Esophagus muscularis mucosa (tissue), 4 donors: ENCODE results near the gene TMEM128. TPM values are rescaled to one million over a fixed set of nuclear protein-coding genes. Genes with fewer than 3 reads are reported as not detected.
"Not testable (repeated sequence)": the region's sequence is repeated elsewhere in the genome, so short reads cannot be mapped to it uniquely, and the experiment has no call there.

Source experiments
- DNase-seq: peaks from one replicate; pipeline ENCODE4 v3.0.0-alpha.2; 2017; ENCODE audit errors: extremely low spot score
- H3K27ac ChIP-seq, 4 donors: fragments of 200-600 bp; sonication (generic); replicated peaks in 1 of 4; 1 replicate in 3 of 4; 2 replicates in 1 of 4; pipeline ENCODE4 v1.5.1; 2016 to 2019; ENCODE audit warnings: mild to moderate bottlenecking in 1 of 4
- H3K27me3 ChIP-seq, 4 donors: fragments of 200-600 bp; sonication (generic); one replicate each; pipeline versions ENCODE4 v1.5.1 to v1.6.0; 2016 to 2019
- H3K36me3 ChIP-seq, 4 donors: fragments of 200-600 bp; sonication (generic); one replicate each; pipeline ENCODE4 v1.5.1; 2016 to 2019
- H3K4me1 ChIP-seq, 4 donors: fragments of 200-600 bp; sonication (generic); one replicate each; pipeline ENCODE4 v1.5.1; 2016 to 2019
- H3K4me3 ChIP-seq, 4 donors: fragments of 200-600 bp; sonication (generic); 1 replicate in 2 of 4; 2 replicates in 2 of 4; pipeline ENCODE4 v1.5.1; 2016 to 2019; ENCODE audit warnings: mild to moderate bottlenecking in 4 of 4, moderate library complexity in 1 of 4
- H3K9me3 ChIP-seq, 4 donors: fragments of 200-600 bp; sonication (generic); 1 replicate in 3 of 4; 2 replicates in 1 of 4; pipeline ENCODE4 v1.5.1; 2016 to 2019
- CTCF ChIP-seq, 3 experiments: fragments of 200-600 bp in 2 of 3; fragments of 450-650 bp in 1 of 3; sonication (generic) in 2 of 3; IDR thresholded peaks; one replicate each; pipeline ENCODE4 v1.5.1; 2017 to 2019; ENCODE audit warnings: antibody characterized with exemption in 3 of 3, mild to moderate bottlenecking in 2 of 3, moderate library complexity in 1 of 3
- EP300 ChIP-seq: sonication (generic); formaldehyde crosslinking; IDR thresholded peaks from one replicate; pipeline ENCODE4 v1.6.1; 2017; ENCODE audit warnings: antibody characterized with exemption
- POLR2A ChIP-seq: fragments of 450-650 bp; IDR thresholded peaks from one replicate; pipeline ENCODE4 v1.6.1; 2017; ENCODE audit warnings: antibody characterized with exemption, moderate library complexity, mild to moderate bottlenecking, low read depth
- POLR2AphosphoS5 ChIP-seq, 2 donors: sonication (generic); formaldehyde crosslinking; IDR thresholded peaks; one replicate each; pipeline ENCODE4 v1.6.1; 2017; ENCODE audit warnings: antibody characterized with exemption in 2 of 2
- WGBS: methylation state at CpG from one replicate; pipeline ENCODE4 v1.1.5; 2018; 5-methylcytosine and 5-hydroxymethylcytosine counted together
- intact Hi-C: fragments of 100-400 bp; cut with DNase I; formaldehyde crosslinking; loops from one replicate; pipeline ENCODE4 v1.15.1; 2023
- total RNA-seq, 4 donors: library from RNA; depleted of rRNA; stranded (reverse); fragments of >200 nt; gene quantifications; one replicate each; pipeline versions ENCODE4 v1.1.0 to v1.2.1, GENCODE V29; 2016

The TMEM128 gene
- total RNA-seq, 4 donors from 2014 or later: 10.7 to 15.4 (median 14.4) TPM

GRCh38 chr4:4249866-4250265 lies 1.8 kb upstream of the TMEM128 start:
- WGBS: 85% methylated on average over 8 of the region's 8 CpGs
- intact Hi-C loops: loop anchor here (5.0 kb wide), 1 partner anchor 37 kb away; no protein-coding TSS in a partner anchor
- no peak for DNase-seq
- Histone ChIP-seq H3K4me3 (no peak overlapping the region), H3K36me3 (peaks cover 2 to 11% (median 6%) of the 10 kb centered on the region in 4 donors), H3K27ac (no peak overlapping the region), H3K9me3 (no peaks in the 10 kb centered on the region), H3K4me1 (peaks cover 19 to 35% (median 23%) of the 10 kb centered on the region in 4 donors), H3K27me3 (peaks cover 0 to 4% (median 0%) of the 10 kb centered on the region in 4 donors)
- TF ChIP-seq EP300: no peak
- TF ChIP-seq POLR2A: no peak
- TF ChIP-seq CTCF (IDR thresholded peaks at IDR 0.05): no peak
- TF ChIP-seq POLR2AphosphoS5 (IDR thresholded peaks at IDR 0.05): no peak

- H3K9me3 ChIP-seq, H3K27me3 ChIP-seq, DNase-seq, intact Hi-C loops: not testable (repeated sequence)
- 92% methylated on average over 15 of the region's 15 CpGs for WGBS
- peaks cover 19 to 38% (median 23%) of the 10 kb centered on the region in 4 donors for H3K4me1 ChIP-seq
- H3K27ac ChIP-seq: peak overlapping the region in 3 of 4 donors; percentile 89 to 96 (median 94)
- peak overlapping the region in 1 of 4 donors; percentile 88 for H3K4me3 ChIP-seq
- H3K36me3 ChIP-seq: peaks cover 6 to 17% (median 11%) of the 10 kb centered on the region in 4 donors
Measured at GRCh38 chr4:4249342-4249741, 1.3 kb upstream of the TMEM128 start.

- no peak for DNase-seq
- Histone ChIP-seq H3K27me3 (no peaks in the 10 kb centered on the region), H3K4me3 (peak overlapping the region; percentile 77 to 93 (median 88)), H3K4me1 (peaks cover 19 to 38% (median 23%) of the 10 kb centered on the region in 4 donors), H3K36me3 (peaks cover 9 to 22% (median 16%) of the 10 kb centered on the region in 4 donors), H3K27ac (peak overlapping the region; percentile 89 to 96 (median 92)), H3K9me3 (no peaks in the 10 kb centered on the region)
- intact Hi-C loops: no loop called here
- TF ChIP-seq CTCF (IDR thresholded peaks at IDR 0.05) (no peak), POLR2A (no peak), POLR2AphosphoS5 (IDR thresholded peaks at IDR 0.05) (no peak), EP300 (no peak)
- 20% methylated on average over 5 of the region's 10 CpGs for WGBS
Measured at GRCh38 chr4:4248885-4249203, 821 bp upstream of the TMEM128 start.

GRCh38 chr4:4247696-4248028 lies 361 bp downstream of the TMEM128 start:
- Histone ChIP-seq H3K27me3 (no peaks in the 10 kb centered on the region), H3K9me3 (no peaks in the 10 kb centered on the region), H3K4me3 (peak overlapping the region; percentile 77 to 93 (median 88)), H3K36me3 (peaks cover 12 to 34% (median 28%) of the 10 kb centered on the region in 4 donors), H3K4me1 (peaks cover 19 to 38% (median 23%) of the 10 kb centered on the region in 4 donors), H3K27ac (peak overlapping the region; percentile 89 to 96 (median 92))
- DNase-seq: no peak
- intact Hi-C loops: no loop called here
- TF ChIP-seq CTCF (IDR thresholded peaks at IDR 0.05): no peak
- TF ChIP-seq POLR2A: no peak
- TF ChIP-seq EP300: no peak
- TF ChIP-seq POLR2AphosphoS5 (IDR thresholded peaks at IDR 0.05): no peak
- under 1% methylated on average over 12 of the region's 12 CpGs for WGBS

- Histone ChIP-seq H3K36me3 (peaks cover 15 to 56% (median 46%) of the 10 kb centered on the region in 4 donors), H3K9me3 (no peaks in the 10 kb centered on the region), H3K4me3 (no peak overlapping the region), H3K4me1 (peaks cover 19 to 38% (median 23%) of the 10 kb centered on the region in 4 donors), H3K27me3 (no peaks in the 10 kb centered on the region), H3K27ac (no peak overlapping the region)
- DNase-seq: no peak
- 94% methylated on average over 1 of the region's 1 CpG for WGBS
- TF ChIP-seq POLR2A: no peak
- TF ChIP-seq CTCF (IDR thresholded peaks at IDR 0.05): no peak
- TF ChIP-seq EP300: no peak
- no peak for TF ChIP-seq POLR2AphosphoS5 (IDR thresholded peaks at IDR 0.05)
- intact Hi-C loops: no loop called here
Measured at GRCh38 chr4:4245172-4245571, 2.9 kb downstream of the TMEM128 start.

- peaks cover 14 to 88% (median 78%) of the 10 kb centered on the region in 4 donors for H3K36me3 ChIP-seq
- H3K9me3 ChIP-seq, H3K27me3 ChIP-seq, DNase-seq, intact Hi-C loops, H3K4me3 ChIP-seq, H3K27ac ChIP-seq, H3K4me1 ChIP-seq: not testable (repeated sequence)
- 87% methylated on average over 3 of the region's 3 CpGs for WGBS
Measured at GRCh38 chr4:4239551-4239950, 8.5 kb downstream of the TMEM128 start.
